SK-N-SH treated with all-trans-retinoic acid at 6 μM for 48 hours (cell line): ENCODE data around the gene SLC13A2.

Experiments used
- CSDC2 ChIP-seq: fragments of 250-450 bp; sonication (Bioruptor Pico); IDR thresholded peaks from 2 replicates; pipeline ENCODE4 v1.5.0; 2020; ENCODE audit warnings: mild to moderate bottlenecking, moderate library complexity
- ISL1 ChIP-seq: fragments of 250-450 bp; sonication (Bioruptor Pico); IDR thresholded peaks from 2 replicates; pipeline ENCODE4 v2.1.2; 2022; ENCODE audit warnings: mild to moderate bottlenecking, moderate library complexity
- OSR1 ChIP-seq: fragments of 250-450 bp; sonication (Bioruptor Pico); IDR thresholded peaks from 2 replicates; pipeline ENCODE4 v1.8.0; 2022; ENCODE audit warnings: moderate library complexity, mild to moderate bottlenecking, inconsistent platforms
- SNAI2 ChIP-seq: fragments of 250-450 bp; sonication (Bioruptor Pico); IDR thresholded peaks from 2 replicates; pipeline ENCODE4 v1.5.0; 2020; ENCODE audit warnings: mild to moderate bottlenecking, moderate library complexity
- ZFP3 ChIP-seq: fragments of 250-450 bp; sonication (Bioruptor Pico); IDR thresholded peaks from 2 replicates; pipeline ENCODE4 v1.5.0; 2020; ENCODE audit warnings: mild to moderate bottlenecking, moderate library complexity
- ZFP30 ChIP-seq: fragments of 450-650 bp; formaldehyde crosslinking; IDR thresholded peaks from 2 replicates; pipeline ENCODE4 v1.5.0; 2022; ENCODE audit warnings: mild to moderate bottlenecking, moderate library complexity
- TF ChIP-seq, protein P1 (sequence below): fragments of 250-450 bp; sonication (Bioruptor Pico); IDR thresholded peaks from 2 replicates; pipeline ENCODE4 v1.5.1; 2020; ENCODE audit warnings: low read depth, mild to moderate bottlenecking, moderate library complexity
- TF ChIP-seq, protein P2 (sequence below): fragments of 250-450 bp; sonication (Bioruptor Pico); IDR thresholded peaks from 2 replicates; pipeline ENCODE4 v1.5.1; 2021; ENCODE audit warnings: mild to moderate bottlenecking, moderate library complexity
- TF ChIP-seq, protein P3 (sequence below): fragments of 250-450 bp; sonication (Bioruptor Pico); IDR thresholded peaks from 2 replicates; pipeline ENCODE4 v1.8.0; 2020; ENCODE audit warnings: mild to moderate bottlenecking, moderate library complexity, borderline replicate concordance

DNA sequence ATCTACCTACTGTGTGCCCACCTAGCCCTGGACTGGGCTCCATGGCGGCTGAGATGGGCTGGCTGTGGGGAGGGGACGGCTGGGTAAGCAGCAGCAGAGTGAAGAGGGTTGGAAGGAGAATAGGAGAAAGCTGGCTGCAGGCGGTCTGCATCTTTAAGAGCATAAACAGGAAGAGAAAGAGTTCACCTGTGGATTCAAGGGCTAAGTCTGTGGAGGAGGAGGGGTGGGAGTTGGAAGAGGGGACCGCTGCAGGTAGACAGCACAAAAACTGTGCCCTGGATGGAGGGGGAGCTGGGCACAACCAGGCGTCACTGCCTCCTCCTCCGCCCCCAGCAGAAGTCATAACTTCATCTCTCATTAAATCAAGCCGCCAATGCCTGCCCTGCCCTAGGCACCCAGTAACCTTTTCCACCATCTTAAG lies 677 bp downstream of the SLC13A2 start:
- TF ChIP-seq ZFP30 (CRISPR knock-in tag) = no peak
- TF ChIP-seq CSDC2 (CRISPR knock-in tag) = no peak
- TF ChIP-seq, protein P1, sequence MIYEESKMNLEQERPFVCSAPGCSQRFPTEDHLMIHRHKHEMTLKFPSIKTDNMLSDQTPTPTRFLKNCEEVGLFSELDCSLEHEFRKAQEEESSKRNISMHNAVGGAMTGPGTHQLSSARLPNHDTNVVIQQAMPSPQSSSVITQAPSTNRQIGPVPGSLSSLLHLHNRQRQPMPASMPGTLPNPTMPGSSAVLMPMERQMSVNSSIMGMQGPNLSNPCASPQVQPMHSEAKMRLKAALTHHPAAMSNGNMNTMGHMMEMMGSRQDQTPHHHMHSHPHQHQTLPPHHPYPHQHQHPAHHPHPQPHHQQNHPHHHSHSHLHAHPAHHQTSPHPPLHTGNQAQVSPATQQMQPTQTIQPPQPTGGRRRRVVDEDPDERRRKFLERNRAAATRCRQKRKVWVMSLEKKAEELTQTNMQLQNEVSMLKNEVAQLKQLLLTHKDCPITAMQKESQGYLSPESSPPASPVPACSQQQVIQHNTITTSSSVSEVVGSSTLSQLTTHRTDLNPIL (CRISPR knock-in tag) = no peak
- TF ChIP-seq SNAI2 (CRISPR knock-in tag) = no peak
- TF ChIP-seq, protein P2, sequence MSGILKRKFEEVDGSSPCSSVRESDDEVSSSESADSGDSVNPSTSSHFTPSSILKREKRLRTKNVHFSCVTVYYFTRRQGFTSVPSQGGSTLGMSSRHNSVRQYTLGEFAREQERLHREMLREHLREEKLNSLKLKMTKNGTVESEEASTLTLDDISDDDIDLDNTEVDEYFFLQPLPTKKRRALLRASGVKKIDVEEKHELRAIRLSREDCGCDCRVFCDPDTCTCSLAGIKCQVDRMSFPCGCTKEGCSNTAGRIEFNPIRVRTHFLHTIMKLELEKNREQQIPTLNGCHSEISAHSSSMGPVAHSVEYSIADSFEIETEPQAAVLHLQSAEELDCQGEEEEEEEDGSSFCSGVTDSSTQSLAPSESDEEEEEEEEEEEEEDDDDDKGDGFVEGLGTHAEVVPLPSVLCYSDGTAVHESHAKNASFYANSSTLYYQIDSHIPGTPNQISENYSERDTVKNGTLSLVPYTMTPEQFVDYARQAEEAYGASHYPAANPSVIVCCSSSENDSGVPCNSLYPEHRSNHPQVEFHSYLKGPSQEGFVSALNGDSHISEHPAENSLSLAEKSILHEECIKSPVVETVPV (CRISPR knock-in tag) = no peak
- TF ChIP-seq, protein P3, sequence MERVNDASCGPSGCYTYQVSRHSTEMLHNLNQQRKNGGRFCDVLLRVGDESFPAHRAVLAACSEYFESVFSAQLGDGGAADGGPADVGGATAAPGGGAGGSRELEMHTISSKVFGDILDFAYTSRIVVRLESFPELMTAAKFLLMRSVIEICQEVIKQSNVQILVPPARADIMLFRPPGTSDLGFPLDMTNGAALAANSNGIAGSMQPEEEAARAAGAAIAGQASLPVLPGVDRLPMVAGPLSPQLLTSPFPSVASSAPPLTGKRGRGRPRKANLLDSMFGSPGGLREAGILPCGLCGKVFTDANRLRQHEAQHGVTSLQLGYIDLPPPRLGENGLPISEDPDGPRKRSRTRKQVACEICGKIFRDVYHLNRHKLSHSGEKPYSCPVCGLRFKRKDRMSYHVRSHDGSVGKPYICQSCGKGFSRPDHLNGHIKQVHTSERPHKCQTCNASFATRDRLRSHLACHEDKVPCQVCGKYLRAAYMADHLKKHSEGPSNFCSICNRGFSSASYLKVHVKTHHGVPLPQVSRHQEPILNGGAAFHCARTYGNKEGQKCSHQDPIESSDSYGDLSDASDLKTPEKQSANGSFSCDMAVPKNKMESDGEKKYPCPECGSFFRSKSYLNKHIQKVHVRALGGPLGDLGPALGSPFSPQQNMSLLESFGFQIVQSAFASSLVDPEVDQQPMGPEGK = no peak
- TF ChIP-seq OSR1 = no peak
- TF ChIP-seq ZFP3 (CRISPR knock-in tag) = no peak
- TF ChIP-seq ISL1 = no peak
